ENCODE data around the gene SNRPA1.

The SNRPA1 gene

GRCh38 chr15:101233651-101234280 lies 61.3 kb downstream of the SNRPA1 start:
- DNase-seq, result no peak

- no peak for DNase-seq
These were observed 62.4 kb downstream of the SNRPA1 start for GRCh38 chr15:101232677-101233076.
